Activated B cell treated with CpG ODN at 0.5 μM for 24 hours (primary cell): ENCODE measurements around the gene SPRN. TPM values are rescaled to one million over a fixed set of nuclear protein-coding genes. Genes with fewer than 3 reads are reported as not detected.

ENCODE experiments used
- ATAC-seq: fragments of 200-7000 bp; cut with Tn5 transposase; one replicate; pipeline ENCODE4 v1.10.0; 2021; ENCODE audit warnings: low read depth, mild to moderate bottlenecking, moderate library complexity
- CTCF ChIA-PET: fragments of 350-600 bp; sonication (Branson Sonifier 250); formaldehyde crosslinking; loops from one replicate; lab custom pipeline; 2021; ENCODE audit warnings: antibody characterized with exemption; lab: Charles Lee
- POLR2A ChIA-PET: fragments of 350-600 bp; sonication (Branson Sonifier 250); formaldehyde crosslinking; loops from one replicate; lab custom pipeline; 2021; ENCODE audit warnings: antibody characterized with exemption; lab: Charles Lee
- DNase-seq: peaks from one replicate; pipeline ENCODE4 v3.0.0; 2022
- H3K27ac Mint-ChIP-seq: one replicate; pipeline ENCODE4 v1.8.0; 2020; ENCODE audit warnings: mixed read lengths
- H3K27me3 Mint-ChIP-seq: one replicate; pipeline ENCODE4 v1.8.0; 2021; ENCODE audit warnings: mixed read lengths
- H3K36me3 Mint-ChIP-seq: one replicate; pipeline ENCODE4 v1.8.0; 2021; ENCODE audit warnings: low read depth, mixed read lengths
- H3K4me1 Mint-ChIP-seq: one replicate; pipeline ENCODE4 v1.8.0; 2021; ENCODE audit warnings: mixed read lengths
- H3K4me3 Mint-ChIP-seq: one replicate; pipeline ENCODE4 v1.8.0; 2020; ENCODE audit warnings: mild to moderate bottlenecking, mixed read lengths
- H3K9me3 Mint-ChIP-seq: one replicate; pipeline ENCODE4 v1.8.0; 2020; ENCODE audit warnings: mixed read lengths
- CTCF ChIP-seq: fragments of 200-600 bp; IDR thresholded peaks from one replicate; pipeline ENCODE4 v1.8.0; 2022; ENCODE audit warnings: antibody characterized with exemption, mild to moderate bottlenecking
- intact Hi-C: fragments of 100-400 bp; cut with micrococcal nuclease; formaldehyde crosslinking; loops from one replicate; pipeline ENCODE4 v1.15.1; 2024
- total RNA-seq: library from RNA; stranded (reverse); gene quantifications from 2 replicates; pipeline ENCODE4 v1.2.3, GENCODE V29; 2022

The SPRN gene
- total RNA-seq, 1 donor from 2014 or later: not detected

DNA sequence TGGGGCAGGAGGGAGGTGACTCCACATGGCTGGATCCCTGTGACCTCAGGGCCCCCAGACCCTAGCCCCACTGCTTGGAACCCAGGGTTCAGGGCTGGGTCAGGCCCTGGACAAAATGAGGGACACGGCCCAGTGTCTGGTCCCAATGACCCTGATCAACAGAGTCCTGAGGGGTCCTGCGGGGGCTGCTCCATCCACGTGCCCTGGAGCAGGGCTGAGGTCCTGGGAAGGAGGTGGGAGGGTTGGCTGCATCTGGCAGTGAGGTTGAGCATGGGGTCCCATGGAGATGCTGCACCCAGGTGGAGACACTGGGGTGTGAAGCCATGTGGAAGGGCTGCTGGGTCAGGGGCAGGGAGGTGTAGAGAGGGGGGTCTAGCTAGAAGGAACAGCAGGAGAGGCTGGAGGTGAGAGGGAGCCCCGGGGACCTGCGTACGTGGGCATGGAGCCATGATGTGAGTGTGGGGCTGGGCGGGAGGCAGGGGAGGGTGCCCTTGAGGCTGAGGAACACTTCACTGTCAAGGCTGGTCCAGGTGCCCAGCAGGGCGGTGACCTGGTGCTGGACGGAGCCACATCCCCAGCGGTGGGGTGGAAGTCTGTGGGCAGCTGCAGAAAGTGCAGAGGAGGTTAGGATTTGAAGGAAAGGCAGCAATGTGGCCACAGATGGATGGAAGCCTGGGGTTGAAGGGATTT, 29.9 kb upstream of the SPRN start:
- no peak for TF ChIP-seq CTCF
- Mint-ChIP-seq H3K4me1 (no peaks in the 10 kb centered on the region), H3K27me3 (no peaks in the 10 kb centered on the region), H3K27ac (no peak overlapping the region), H3K4me3 (no peak overlapping the region), H3K9me3 (peaks cover 4% of the 10 kb centered on the region), H3K36me3 (peaks cover 1% of the 10 kb centered on the region)
- CTCF ChIA-PET: no interaction called here
- intact Hi-C loops: no loop called here
- no peak for ATAC-seq
- POLR2A ChIA-PET: no interaction called here
- DNase-seq: no peak

- H3K4me3 Mint-ChIP-seq: no peak within 1 kb of the TSS
- H3K4me1 Mint-ChIP-seq: no peaks in the 10 kb centered on the region
- ATAC-seq (no peak), DNase-seq (no peak)
- intact Hi-C loops: no loop called here
- H3K27me3 Mint-ChIP-seq: no peaks in the 10 kb centered on the region
- peaks cover 5% of the 10 kb centered on the region for H3K36me3 Mint-ChIP-seq
- CTCF ChIA-PET: interaction anchor here (1.3 kb wide), 1 partner anchor 16 kb away, joined by 3 read pairs; no protein-coding TSS in a partner anchor
- TF ChIP-seq CTCF: no peak
- no peak within 1 kb of the TSS for H3K27ac Mint-ChIP-seq
- peaks cover 10% of the 10 kb centered on the region for H3K9me3 Mint-ChIP-seq
- POLR2A ChIA-PET: no interaction called here
Observed at GRCh38 chr10:133453516-133454203, 29.2 kb upstream of the SPRN start, which contains the start of gene SCART1. SCART1 (plus strand) TSS chr10:133453945; CDS start chr10:133453998, 53 bp downstream.

- no peaks in the 10 kb centered on the region for H3K27me3 Mint-ChIP-seq
- H3K4me3 Mint-ChIP-seq: no peak overlapping the region
- peaks cover 18% of the 10 kb centered on the region for H3K9me3 Mint-ChIP-seq
- H3K27ac Mint-ChIP-seq: no peak overlapping the region
- POLR2A ChIA-PET: no interaction called here
- no peak for TF ChIP-seq CTCF
- peaks cover 16% of the 10 kb centered on the region for H3K36me3 Mint-ChIP-seq
- no peak for ATAC-seq
- DNase-seq: no peak
- CTCF ChIA-PET: interaction anchor here (1.3 kb wide), 1 partner anchor 15 kb away, joined by 3 read pairs; no protein-coding TSS in a partner anchor
- H3K4me1 Mint-ChIP-seq: no peaks in the 10 kb centered on the region
- intact Hi-C loops: no loop called here
Observed at GRCh38 chr10:133452453-133452852, 28.0 kb upstream of the SPRN start.

DNA sequence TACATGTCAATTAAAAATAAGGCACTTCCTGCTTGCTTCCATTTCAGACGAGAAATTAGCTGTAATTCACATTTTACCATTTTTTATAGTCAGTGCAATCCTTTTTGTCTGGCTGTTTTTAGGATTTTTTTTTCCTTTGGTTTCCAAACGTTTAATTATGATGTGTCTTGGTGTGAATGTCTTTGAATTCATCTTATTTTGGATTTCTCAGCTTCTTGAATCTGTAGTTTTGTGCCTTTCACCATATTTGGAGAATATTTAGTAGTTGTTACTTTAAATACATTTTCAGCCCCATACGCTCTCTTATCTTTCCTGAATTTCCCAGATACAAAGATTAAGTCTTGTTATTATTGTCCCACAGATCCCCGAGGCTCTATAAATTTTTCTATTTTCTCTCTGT, 26.9 kb upstream of the SPRN start:
- Mint-ChIP-seq H3K4me1 (no peaks in the 10 kb centered on the region), H3K27ac (no peak overlapping the region), H3K4me3 (no peak overlapping the region), H3K36me3 (peaks cover 21% of the 10 kb centered on the region), H3K27me3 (no peaks in the 10 kb centered on the region), H3K9me3 (peaks cover 25% of the 10 kb centered on the region)
- DNase-seq: no peak
- ATAC-seq: no peak
- no peak for TF ChIP-seq CTCF
- ChIA-PET CTCF (no interaction called here), POLR2A (no interaction called here)
- intact Hi-C loops: no loop called here

- H3K27me3 Mint-ChIP-seq: no peaks in the 10 kb centered on the region
- no peak for DNase-seq
- H3K9me3 Mint-ChIP-seq: peaks cover 25% of the 10 kb centered on the region
- no peak for TF ChIP-seq CTCF
- intact Hi-C loops: no loop called here
- no peak overlapping the region for H3K27ac Mint-ChIP-seq
- ChIA-PET CTCF (no interaction called here), POLR2A (no interaction called here)
- peaks cover 22% of the 10 kb centered on the region for H3K36me3 Mint-ChIP-seq
- no peak for ATAC-seq
- H3K4me3 Mint-ChIP-seq: no peak overlapping the region
- no peaks in the 10 kb centered on the region for H3K4me1 Mint-ChIP-seq
Observed at GRCh38 chr10:133448120-133448519, 23.7 kb upstream of the SPRN start.
